ENCODE measurements around the gene TNC.

The TNC gene

GRCh38 chr9:115018547-115019435 lies 99.2 kb downstream of the TNC start:
- Histone ChIP-seq H4K20me1 (ENCODE audit: low read depth, low read length) (no peaks in the 10 kb centered on the region), H3K27me3 (ENCODE audit: low read length) (no peaks in the 10 kb centered on the region), H3K4me2 (ENCODE audit: low read depth, low read length, poor library complexity, severe bottlenecking) (no peak overlapping the region), H3K9me2 (replicated peaks; ENCODE audit: insufficient read depth, low read length) (no peaks in the 10 kb centered on the region), H3K4me3 (ENCODE audit: insufficient read depth, low read length, poor library complexity, severe bottlenecking) (no peak overlapping the region), H2AFZ (ENCODE audit: low read depth, low read length, severe bottlenecking) (no peak overlapping the region), H3K9me3 (ENCODE audit: insufficient read depth, low read length) (no peaks in the 10 kb centered on the region), H3K36me3 (ENCODE audit: low read length) (no peaks in the 10 kb centered on the region), H3F3A (ENCODE audit: insufficient read depth) (no peaks in the 10 kb centered on the region), H3K79me2 (ENCODE audit: insufficient read depth, low read length) (no peaks in the 10 kb centered on the region), H3K27ac (ENCODE audit: low read depth, low read length) (no peak overlapping the region), H3K9ac (ENCODE audit: low read length) (no peak overlapping the region)
- TF ChIP-seq CTCF (IDR thresholded peaks at IDR 0.05; ENCODE audit: insufficient read depth, low read length, poor library complexity, severe bottlenecking) (no peak), EZH2phosphoT487 (conservative IDR thresholded peaks at IDR 0.05; ENCODE audit: low read length) (no peak)

GRCh38 chr9:115016344-115016743 lies 101.6 kb downstream of the TNC start:
- H3F3A ChIP-seq (ENCODE audit: insufficient read depth) = no peaks in the 10 kb centered on the region
- no peaks in the 10 kb centered on the region for H3K36me3 ChIP-seq (ENCODE audit: low read length)
- H3K4me3 ChIP-seq (ENCODE audit: insufficient read depth, low read length, poor library complexity, severe bottlenecking) = no peak overlapping the region
- H3K9me3 ChIP-seq (ENCODE audit: insufficient read depth, low read length) = no peaks in the 10 kb centered on the region
- TF ChIP-seq EZH2phosphoT487 (conservative IDR thresholded peaks at IDR 0.05; ENCODE audit: low read length) = no peak
- TF ChIP-seq CTCF (IDR thresholded peaks at IDR 0.05; ENCODE audit: insufficient read depth, low read length, poor library complexity, severe bottlenecking) = no peak
- H3K9me2 ChIP-seq (replicated peaks; ENCODE audit: insufficient read depth, low read length) = no peaks in the 10 kb centered on the region
- H3K27ac ChIP-seq (ENCODE audit: low read depth, low read length) = no peak overlapping the region
- H3K4me2 ChIP-seq (ENCODE audit: low read depth, low read length, poor library complexity, severe bottlenecking) = no peak overlapping the region
- no peak overlapping the region for H2AFZ ChIP-seq (ENCODE audit: low read depth, low read length, severe bottlenecking)
- H3K27me3 ChIP-seq (ENCODE audit: low read length) = no peaks in the 10 kb centered on the region
- H3K9ac ChIP-seq (ENCODE audit: low read length) = no peak overlapping the region
- H3K79me2 ChIP-seq (ENCODE audit: insufficient read depth, low read length) = no peaks in the 10 kb centered on the region
- H4K20me1 ChIP-seq (ENCODE audit: low read depth, low read length) = no peaks in the 10 kb centered on the region

GRCh38 chr9:115015018-115015635 lies 102.8 kb downstream of the TNC start:
- Histone ChIP-seq H3K27ac (ENCODE audit: low read depth, low read length) (no peak overlapping the region), H3K27me3 (ENCODE audit: low read length) (no peaks in the 10 kb centered on the region), H3K36me3 (ENCODE audit: low read length) (no peaks in the 10 kb centered on the region), H4K20me1 (ENCODE audit: low read depth, low read length) (no peaks in the 10 kb centered on the region), H3K9me2 (replicated peaks; ENCODE audit: insufficient read depth, low read length) (no peaks in the 10 kb centered on the region), H3F3A (ENCODE audit: insufficient read depth) (no peaks in the 10 kb centered on the region), H3K9ac (ENCODE audit: low read length) (no peak overlapping the region), H3K4me2 (ENCODE audit: low read depth, low read length, poor library complexity, severe bottlenecking) (no peak overlapping the region), H2AFZ (ENCODE audit: low read depth, low read length, severe bottlenecking) (no peak overlapping the region), H3K4me3 (ENCODE audit: insufficient read depth, low read length, poor library complexity, severe bottlenecking) (no peak overlapping the region), H3K79me2 (ENCODE audit: insufficient read depth, low read length) (no peaks in the 10 kb centered on the region), H3K9me3 (ENCODE audit: insufficient read depth, low read length) (no peaks in the 10 kb centered on the region)
- TF ChIP-seq EZH2phosphoT487 (conservative IDR thresholded peaks at IDR 0.05; ENCODE audit: low read length) = no peak
- TF ChIP-seq CTCF (IDR thresholded peaks at IDR 0.05; ENCODE audit: insufficient read depth, low read length, poor library complexity, severe bottlenecking) = peak; percentile 44

Data from SU-DHL-6 (cell line).